ENCODE measurements around the gene CCDC191.

CCDC191 gene

GRCh38 chr3:113946831-113947230 lies 109.5 kb downstream of the CCDC191 start:
- TF ChIP-seq EP300 (IDR thresholded peaks at IDR 0.05; ENCODE audit: borderline replicate concordance) = no peak
- no peak for TF ChIP-seq TCF12 (IDR thresholded peaks at IDR 0.05; ENCODE audit: low read depth)
- no peak for TF ChIP-seq CREB1 (IDR thresholded peaks at IDR 0.05; ENCODE audit: low read depth)
- no peak for TF ChIP-seq MAX (IDR thresholded peaks at IDR 0.05)
- no peak for TF ChIP-seq EGR1 (IDR thresholded peaks at IDR 0.05)
- no peak for TF ChIP-seq CEBPB (IDR thresholded peaks at IDR 0.05)
- TF ChIP-seq REST (IDR thresholded peaks at IDR 0.05; ENCODE audit: low read depth) = no peak
- no peak for TF ChIP-seq ZBTB7A (IDR thresholded peaks at IDR 0.05; ENCODE audit: low read depth)
- TF ChIP-seq USF1 (IDR thresholded peaks at IDR 0.05) = no peak
- TF ChIP-seq YY1 (IDR thresholded peaks at IDR 0.05; ENCODE audit: low read depth) = no peak
- TF ChIP-seq TAF1 (IDR thresholded peaks at IDR 0.05; ENCODE audit: low read depth) = no peak
- TF ChIP-seq NFIC (IDR thresholded peaks at IDR 0.05) = no peak
- TF ChIP-seq RAD21 (IDR thresholded peaks at IDR 0.05; ENCODE audit: low read depth) = no peak
- no peak for TF ChIP-seq TEAD4 (IDR thresholded peaks at IDR 0.05)
- TF ChIP-seq FOXM1 (IDR thresholded peaks at IDR 0.05; ENCODE audit: borderline replicate concordance, low read depth) = no peak

DNA sequence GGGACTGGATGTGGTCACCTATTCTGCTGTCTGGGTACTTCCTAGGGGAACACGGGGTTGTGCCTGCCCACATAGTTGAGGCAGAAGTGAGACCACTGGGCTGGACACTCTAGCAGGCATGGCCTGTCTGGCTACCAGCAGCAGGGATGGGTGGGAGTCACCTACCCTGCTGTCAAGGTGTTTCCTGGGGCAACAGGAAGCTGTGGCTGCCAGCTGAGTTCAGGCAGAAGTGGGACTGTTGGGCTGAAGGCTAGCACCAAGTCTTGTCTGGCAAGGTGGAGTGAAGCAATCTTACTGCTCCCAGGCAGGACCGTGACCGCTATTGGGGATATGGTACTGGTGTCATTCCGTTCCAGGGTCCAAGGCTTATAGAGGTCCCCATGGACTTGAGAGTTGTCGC lies 128.8 kb downstream of the CCDC191 start:
- TF ChIP-seq EGR1 (IDR thresholded peaks at IDR 0.05) (no peak), EP300 (IDR thresholded peaks at IDR 0.05; ENCODE audit: borderline replicate concordance) (no peak), MAX (IDR thresholded peaks at IDR 0.05) (no peak), FOXM1 (IDR thresholded peaks at IDR 0.05; ENCODE audit: borderline replicate concordance, low read depth) (no peak), NFIC (IDR thresholded peaks at IDR 0.05) (no peak), RAD21 (IDR thresholded peaks at IDR 0.05; ENCODE audit: low read depth) (no peak), ZBTB7A (IDR thresholded peaks at IDR 0.05; ENCODE audit: low read depth) (no peak), CEBPB (IDR thresholded peaks at IDR 0.05) (no peak), YY1 (IDR thresholded peaks at IDR 0.05; ENCODE audit: low read depth) (no peak), REST (IDR thresholded peaks at IDR 0.05; ENCODE audit: low read depth) (no peak), TAF1 (IDR thresholded peaks at IDR 0.05; ENCODE audit: low read depth) (no peak), CREB1 (IDR thresholded peaks at IDR 0.05; ENCODE audit: low read depth) (no peak), TEAD4 (IDR thresholded peaks at IDR 0.05) (no peak), USF1 (IDR thresholded peaks at IDR 0.05) (no peak), TCF12 (IDR thresholded peaks at IDR 0.05; ENCODE audit: low read depth) (no peak)

GRCh38 chr3:113914646-113915045 lies 141.7 kb downstream of the CCDC191 start:
- TF ChIP-seq TAF1 (IDR thresholded peaks at IDR 0.05; ENCODE audit: low read depth) = no peak
- TF ChIP-seq FOXM1 (IDR thresholded peaks at IDR 0.05; ENCODE audit: borderline replicate concordance, low read depth) = no peak
- no peak for TF ChIP-seq MAX (IDR thresholded peaks at IDR 0.05)
- TF ChIP-seq EGR1 (IDR thresholded peaks at IDR 0.05) = no peak
- TF ChIP-seq USF1 (IDR thresholded peaks at IDR 0.05) = no peak
- no peak for TF ChIP-seq EP300 (IDR thresholded peaks at IDR 0.05; ENCODE audit: borderline replicate concordance)
- TF ChIP-seq RAD21 (IDR thresholded peaks at IDR 0.05; ENCODE audit: low read depth) = no peak
- TF ChIP-seq TEAD4 (IDR thresholded peaks at IDR 0.05) = no peak
- no peak for TF ChIP-seq TCF12 (IDR thresholded peaks at IDR 0.05; ENCODE audit: low read depth)
- TF ChIP-seq REST (IDR thresholded peaks at IDR 0.05; ENCODE audit: low read depth) = no peak
- no peak for TF ChIP-seq NFIC (IDR thresholded peaks at IDR 0.05)
- TF ChIP-seq CEBPB (IDR thresholded peaks at IDR 0.05) = no peak
- no peak for TF ChIP-seq CREB1 (IDR thresholded peaks at IDR 0.05; ENCODE audit: low read depth)
- no peak for TF ChIP-seq YY1 (IDR thresholded peaks at IDR 0.05; ENCODE audit: low read depth)

Measured in Ishikawa (cell line).